PFSK-1 (cell line): ENCODE data around the gene COCH.

Source experiments
- POLR2AphosphoS5 ChIP-seq: IDR thresholded peaks from 2 replicates; pipeline ENCODE4 v1.6.1; 2012; ENCODE audit warnings: low read depth, mild to moderate bottlenecking, control low read depth, low read length, moderate library complexity
- SIN3A ChIP-seq: IDR thresholded peaks from 2 replicates; pipeline ENCODE4 v1.6.1; 2012; ENCODE audit warnings: mild to moderate bottlenecking, low read length, moderate library complexity, borderline replicate concordance; ENCODE audit not compliant: insufficient read depth
- TAF1 ChIP-seq: IDR thresholded peaks from 2 replicates; pipeline ENCODE4 v1.6.1; 2012; ENCODE audit warnings: low read length, control low read depth, borderline replicate concordance; ENCODE audit not compliant: insufficient read depth
- TF ChIP-seq, protein P1 (sequence below), 2 experiments: IDR thresholded peaks; 2 replicates each; pipeline versions ENCODE4 v1.6.1 to v1.8.0; 2011 to 2012; ENCODE audit warnings: low read depth in 2 of 2, low read length in 2 of 2, control low read depth in 1 of 2, inconsistent platforms in 1 of 2, mild to moderate bottlenecking in 1 of 2, moderate library complexity in 1 of 2; ENCODE audit not compliant: insufficient read depth in 1 of 2

DNA sequence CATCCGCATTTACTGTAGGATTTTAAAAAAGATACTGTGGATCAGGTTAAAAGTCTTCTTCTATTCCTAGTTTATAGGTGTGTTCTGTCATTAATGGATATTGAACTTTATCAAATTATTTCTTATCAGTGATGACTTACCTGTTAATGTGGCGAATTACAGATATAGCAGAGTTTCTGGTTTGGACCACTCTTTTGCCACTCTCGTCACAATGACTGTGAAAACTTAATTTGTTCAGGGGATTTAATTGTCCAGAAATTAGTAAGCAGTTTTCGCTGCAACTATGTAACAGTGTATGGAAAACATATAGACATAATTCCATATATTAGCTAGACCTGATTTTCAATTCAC, 14.9 kb downstream of the COCH start:
- TF ChIP-seq SIN3A (no peak), POLR2AphosphoS5 (no peak), TAF1 (no peak)
- TF ChIP-seq, protein P1, sequence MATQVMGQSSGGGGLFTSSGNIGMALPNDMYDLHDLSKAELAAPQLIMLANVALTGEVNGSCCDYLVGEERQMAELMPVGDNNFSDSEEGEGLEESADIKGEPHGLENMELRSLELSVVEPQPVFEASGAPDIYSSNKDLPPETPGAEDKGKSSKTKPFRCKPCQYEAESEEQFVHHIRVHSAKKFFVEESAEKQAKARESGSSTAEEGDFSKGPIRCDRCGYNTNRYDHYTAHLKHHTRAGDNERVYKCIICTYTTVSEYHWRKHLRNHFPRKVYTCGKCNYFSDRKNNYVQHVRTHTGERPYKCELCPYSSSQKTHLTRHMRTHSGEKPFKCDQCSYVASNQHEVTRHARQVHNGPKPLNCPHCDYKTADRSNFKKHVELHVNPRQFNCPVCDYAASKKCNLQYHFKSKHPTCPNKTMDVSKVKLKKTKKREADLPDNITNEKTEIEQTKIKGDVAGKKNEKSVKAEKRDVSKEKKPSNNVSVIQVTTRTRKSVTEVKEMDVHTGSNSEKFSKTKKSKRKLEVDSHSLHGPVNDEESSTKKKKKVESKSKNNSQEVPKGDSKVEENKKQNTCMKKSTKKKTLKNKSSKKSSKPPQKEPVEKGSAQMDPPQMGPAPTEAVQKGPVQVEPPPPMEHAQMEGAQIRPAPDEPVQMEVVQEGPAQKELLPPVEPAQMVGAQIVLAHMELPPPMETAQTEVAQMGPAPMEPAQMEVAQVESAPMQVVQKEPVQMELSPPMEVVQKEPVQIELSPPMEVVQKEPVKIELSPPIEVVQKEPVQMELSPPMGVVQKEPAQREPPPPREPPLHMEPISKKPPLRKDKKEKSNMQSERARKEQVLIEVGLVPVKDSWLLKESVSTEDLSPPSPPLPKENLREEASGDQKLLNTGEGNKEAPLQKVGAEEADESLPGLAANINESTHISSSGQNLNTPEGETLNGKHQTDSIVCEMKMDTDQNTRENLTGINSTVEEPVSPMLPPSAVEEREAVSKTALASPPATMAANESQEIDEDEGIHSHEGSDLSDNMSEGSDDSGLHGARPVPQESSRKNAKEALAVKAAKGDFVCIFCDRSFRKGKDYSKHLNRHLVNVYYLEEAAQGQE (IDR thresholded peaks at IDR 0.05; ENCODE audit: insufficient read depth in 1 of 2, low read depth in 2 of 2, low read length in 2 of 2), result no peak
